IPS-15b (cell line): ENCODE data around the gene HTRA1.

Experiments
- H3K27me3 ChIP-seq: one replicate; pipeline ENCODE4 v1.6.1; 2013; ENCODE audit warnings: low read length; ENCODE audit not compliant: control insufficient read depth, insufficient read depth
- H3K36me3 ChIP-seq: one replicate; pipeline ENCODE4 v1.6.1; 2013; ENCODE audit warnings: low read length; ENCODE audit not compliant: control insufficient read depth, insufficient read depth
- H3K4me1 ChIP-seq: one replicate; pipeline ENCODE4 v1.6.1; 2013; ENCODE audit warnings: mild to moderate bottlenecking, low read length; ENCODE audit not compliant: control insufficient read depth, insufficient read depth
- H3K4me3 ChIP-seq: one replicate; pipeline ENCODE4 v1.5.1; 2013; ENCODE audit warnings: low read depth, low read length
- H3K9ac ChIP-seq: one replicate; pipeline ENCODE4 v1.6.1; 2013; ENCODE audit warnings: low read depth, mild to moderate bottlenecking, low read length
- H3K9me3 ChIP-seq: one replicate; pipeline ENCODE4 v1.6.1; 2013; ENCODE audit warnings: mild to moderate bottlenecking, low read length; ENCODE audit not compliant: control insufficient read depth, insufficient read depth

The HTRA1 gene

DNA sequence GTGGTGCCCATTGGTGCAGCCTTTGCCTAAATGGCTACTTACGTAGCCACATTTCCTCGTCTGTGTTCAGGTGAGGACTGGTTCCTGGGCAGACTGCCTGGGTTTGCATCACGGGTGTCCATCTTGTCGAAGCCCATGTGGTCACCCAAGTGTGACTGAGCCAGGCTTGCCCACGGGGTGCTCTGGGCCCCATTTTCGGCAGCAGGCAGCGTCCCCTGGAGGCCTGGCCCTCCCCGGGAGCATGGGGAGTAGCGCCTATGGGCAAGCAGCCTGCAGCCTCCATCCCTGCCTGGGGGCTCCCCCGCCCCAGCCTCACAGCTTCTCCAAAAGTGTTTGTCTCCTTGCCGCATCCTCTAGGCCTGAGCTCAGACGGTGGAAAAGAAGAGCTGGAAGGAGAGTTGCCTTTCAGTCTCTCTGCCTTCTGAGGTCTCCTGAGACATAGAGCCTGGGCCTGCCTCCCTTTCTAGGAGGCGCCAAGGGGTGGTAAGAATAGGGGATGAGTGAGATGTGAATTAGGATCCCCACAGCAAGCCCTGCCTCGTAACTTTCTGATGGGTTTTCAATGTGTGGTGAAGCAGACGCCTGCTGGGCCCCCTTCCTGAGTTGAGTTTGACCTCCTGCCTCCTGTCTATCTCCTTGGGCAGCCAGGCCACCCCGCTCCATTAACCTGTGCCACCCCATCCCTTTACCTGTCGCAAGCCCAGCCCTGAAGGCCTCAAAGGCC is 42.7 kb downstream of the HTRA1 start:
- Histone ChIP-seq H3K4me1 (no peaks in the 10 kb centered on the region), H3K36me3 (no peaks in the 10 kb centered on the region), H3K9ac (no peak overlapping the region), H3K27me3 (no peaks in the 10 kb centered on the region), H3K4me3 (no peak overlapping the region), H3K9me3 (no peaks in the 10 kb centered on the region)

DNA sequence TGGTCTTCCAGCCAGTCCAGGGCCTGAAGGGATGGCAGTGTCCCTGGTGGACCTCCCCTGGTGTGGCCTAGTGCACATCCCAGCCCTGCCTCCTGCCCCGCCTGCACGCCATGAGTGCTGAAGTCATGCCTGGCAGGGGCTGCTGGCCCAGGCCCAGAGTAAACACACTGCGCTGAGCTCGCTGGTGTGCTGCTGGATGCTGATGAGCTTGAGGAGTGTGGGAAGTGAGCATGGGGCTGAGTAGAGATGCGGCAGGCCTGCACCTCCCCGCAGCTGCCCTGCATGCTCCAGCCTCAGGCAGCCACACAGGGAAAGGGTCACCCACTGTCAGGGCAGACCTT is 43.2 kb downstream of the HTRA1 start:
- Histone ChIP-seq H3K9me3 (no peaks in the 10 kb centered on the region), H3K36me3 (no peaks in the 10 kb centered on the region), H3K9ac (no peak overlapping the region), H3K4me1 (no peaks in the 10 kb centered on the region), H3K27me3 (no peaks in the 10 kb centered on the region), H3K4me3 (no peak overlapping the region)

DNA sequence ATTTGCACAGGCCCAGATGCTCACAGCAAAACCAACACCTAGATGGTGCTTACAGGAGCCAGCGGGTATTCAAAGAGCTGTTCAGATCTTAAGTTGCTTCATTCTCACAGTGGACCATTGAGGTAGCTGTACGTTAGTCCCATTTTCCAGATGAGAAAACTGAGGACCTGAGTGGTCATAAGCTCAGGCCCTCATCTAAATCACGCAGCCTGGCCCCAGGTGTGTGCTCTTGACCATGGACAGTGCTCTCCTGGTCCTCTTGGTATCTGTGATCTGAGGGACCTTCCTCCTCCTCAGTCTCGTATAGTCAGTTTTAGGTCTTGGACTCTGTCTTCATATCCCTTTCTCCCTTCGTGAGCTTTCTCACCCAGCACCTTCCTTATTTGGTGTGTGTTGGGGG is 43.7 kb downstream of the HTRA1 start:
- H3K27me3 ChIP-seq, result no peaks in the 10 kb centered on the region

DNA sequence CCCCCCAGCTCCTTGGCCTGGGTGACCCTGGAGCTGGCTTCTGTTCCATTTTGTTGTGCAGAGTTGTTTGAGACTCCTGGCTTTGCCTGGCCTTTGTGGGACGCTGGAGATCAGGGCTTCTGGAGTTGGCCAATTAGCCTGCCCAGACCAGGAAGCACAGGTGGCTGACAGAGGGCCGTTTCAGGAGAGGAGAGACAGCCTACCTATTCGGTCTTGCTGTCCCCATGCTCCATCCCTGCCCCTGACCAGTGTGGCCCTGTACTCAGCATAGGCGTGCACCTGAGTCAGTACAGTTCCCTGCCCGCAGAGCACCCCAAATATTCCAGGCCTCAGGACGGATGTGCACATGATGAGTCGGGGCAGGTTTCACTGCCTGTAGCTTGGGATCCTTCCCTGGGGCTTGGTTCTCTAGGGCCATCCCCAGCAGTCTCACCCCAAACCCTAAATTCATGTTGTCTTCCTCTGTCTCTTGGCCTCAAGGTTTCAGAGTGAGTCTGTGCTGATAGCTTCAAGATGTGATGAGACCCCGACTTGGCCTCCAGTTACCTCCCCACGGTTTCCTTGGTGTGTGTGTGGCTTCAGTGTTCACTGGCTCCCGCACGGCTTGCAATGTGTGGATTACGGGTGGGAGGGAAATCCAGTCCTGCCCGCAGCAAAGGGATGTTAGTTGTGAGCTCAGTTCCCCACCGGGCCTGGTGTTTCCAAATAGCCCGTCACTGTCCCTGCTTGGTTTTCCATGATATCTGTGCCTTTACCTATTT is 44.7 kb downstream of the HTRA1 start:
- Histone ChIP-seq H3K9me3 (no peaks in the 10 kb centered on the region), H3K4me3 (no peak overlapping the region), H3K4me1 (no peaks in the 10 kb centered on the region), H3K27me3 (no peaks in the 10 kb centered on the region), H3K9ac (no peak overlapping the region), H3K36me3 (no peaks in the 10 kb centered on the region)

More for the DNA sequence above, 43.7 kb downstream of the HTRA1 start:
- no peaks in the 10 kb centered on the region for H3K9me3 ChIP-seq
- no peaks in the 10 kb centered on the region for H3K4me1 ChIP-seq
- no peaks in the 10 kb centered on the region for H3K36me3 ChIP-seq
- H3K9ac ChIP-seq, result no peak overlapping the region
- H3K4me3 ChIP-seq, result no peak overlapping the region

DNA sequence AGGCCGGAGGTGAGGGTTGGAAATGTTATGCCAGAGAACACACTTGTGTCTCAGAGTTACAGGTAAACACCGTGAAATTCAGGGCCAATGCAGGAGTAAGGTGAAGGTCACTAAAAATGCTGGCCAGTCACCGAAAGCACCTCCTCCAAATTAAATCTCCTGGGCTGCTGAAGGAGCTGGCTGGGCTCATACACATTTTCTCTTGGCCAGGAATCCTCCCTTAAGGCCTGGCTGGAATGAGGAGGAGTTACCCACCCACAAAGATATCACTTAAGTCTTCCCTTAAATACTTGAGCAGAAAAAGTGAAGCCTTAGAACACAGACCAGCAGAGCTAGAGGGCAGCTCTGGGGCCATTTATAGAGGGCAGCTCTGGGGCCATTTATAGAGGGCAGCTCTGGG is 46.3 kb downstream of the HTRA1 start:
- no peak overlapping the region for H3K9ac ChIP-seq
- no peaks in the 10 kb centered on the region for H3K27me3 ChIP-seq
- no peaks in the 10 kb centered on the region for H3K4me1 ChIP-seq
- H3K36me3 ChIP-seq, result no peaks in the 10 kb centered on the region
- no peak overlapping the region for H3K4me3 ChIP-seq
- H3K9me3 ChIP-seq, result no peaks in the 10 kb centered on the region

DNA sequence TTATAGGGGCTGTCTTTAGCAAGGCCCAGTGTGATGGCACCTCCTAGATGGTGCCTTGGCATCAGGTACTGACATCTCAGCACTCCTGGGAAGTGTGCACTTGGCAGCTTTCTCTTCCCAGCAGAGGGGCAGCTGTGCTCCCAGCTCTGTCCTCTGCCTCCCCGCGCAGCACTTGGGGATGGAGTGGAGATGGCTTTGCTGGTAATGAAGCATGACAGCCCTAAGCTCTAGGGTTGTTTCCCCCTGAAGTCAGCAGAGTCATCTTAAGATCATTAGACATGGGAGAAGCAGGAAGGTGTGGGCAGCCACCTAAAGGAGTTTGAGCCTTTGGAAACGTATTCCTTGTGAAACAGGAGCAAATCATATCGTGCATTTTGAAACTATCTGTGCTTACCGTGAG is 46.7 kb downstream of the HTRA1 start:
- H3K4me3 ChIP-seq, result no peak overlapping the region
- no peaks in the 10 kb centered on the region for H3K27me3 ChIP-seq
- H3K9me3 ChIP-seq, result no peaks in the 10 kb centered on the region
- H3K9ac ChIP-seq, result no peak overlapping the region
- no peaks in the 10 kb centered on the region for H3K4me1 ChIP-seq
- no peaks in the 10 kb centered on the region for H3K36me3 ChIP-seq

DNA sequence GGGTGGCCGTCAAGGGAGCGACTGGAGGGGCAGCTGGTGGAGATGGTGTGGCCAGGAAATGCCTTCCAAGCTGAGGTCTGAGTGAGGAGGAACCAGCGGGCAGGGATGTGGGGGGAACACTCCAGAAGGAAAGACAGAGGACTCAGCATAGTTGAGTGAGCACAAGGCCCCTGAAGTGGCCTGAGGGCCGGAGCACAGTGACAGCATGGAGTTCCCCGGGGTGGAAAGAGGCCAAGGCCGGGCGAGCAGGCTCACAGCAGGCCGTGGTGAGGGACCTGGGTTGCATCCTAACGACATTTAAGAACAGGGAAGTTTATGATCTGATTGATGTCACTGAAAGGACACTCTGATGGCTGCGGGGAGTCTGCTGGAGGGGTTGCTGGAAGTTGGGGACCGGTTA is 48.0 kb downstream of the HTRA1 start:
- H3K36me3 ChIP-seq, result no peaks in the 10 kb centered on the region
- no peaks in the 10 kb centered on the region for H3K4me1 ChIP-seq
- H3K27me3 ChIP-seq, result no peaks in the 10 kb centered on the region
- H3K4me3 ChIP-seq, result no peak overlapping the region
- no peak overlapping the region for H3K9ac ChIP-seq
- no peaks in the 10 kb centered on the region for H3K9me3 ChIP-seq

DNA sequence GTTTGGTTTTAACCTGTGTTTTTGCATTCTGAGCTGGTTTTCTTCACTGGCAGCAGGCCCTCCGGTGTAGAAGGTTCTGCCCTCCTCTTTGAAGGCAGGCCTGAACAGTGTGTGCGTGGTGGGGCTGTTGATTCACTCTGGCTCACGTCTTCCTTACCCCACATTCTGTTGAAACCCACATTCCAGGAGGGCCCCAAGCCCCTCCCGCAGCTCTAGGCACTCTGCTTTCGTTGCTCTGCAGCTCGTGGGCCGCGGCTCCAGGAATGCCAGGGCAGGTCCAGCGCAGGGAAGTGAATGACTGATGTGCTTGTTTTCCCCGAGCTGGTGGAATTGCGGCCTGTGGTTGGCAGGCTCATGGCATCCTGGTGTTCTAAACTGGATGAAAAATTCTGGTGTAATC is 49.0 kb downstream of the HTRA1 start:
- Histone ChIP-seq H3K27me3 (no peaks in the 10 kb centered on the region), H3K4me1 (no peaks in the 10 kb centered on the region), H3K9me3 (no peaks in the 10 kb centered on the region), H3K9ac (no peak overlapping the region), H3K36me3 (no peaks in the 10 kb centered on the region), H3K4me3 (no peak overlapping the region)

DNA sequence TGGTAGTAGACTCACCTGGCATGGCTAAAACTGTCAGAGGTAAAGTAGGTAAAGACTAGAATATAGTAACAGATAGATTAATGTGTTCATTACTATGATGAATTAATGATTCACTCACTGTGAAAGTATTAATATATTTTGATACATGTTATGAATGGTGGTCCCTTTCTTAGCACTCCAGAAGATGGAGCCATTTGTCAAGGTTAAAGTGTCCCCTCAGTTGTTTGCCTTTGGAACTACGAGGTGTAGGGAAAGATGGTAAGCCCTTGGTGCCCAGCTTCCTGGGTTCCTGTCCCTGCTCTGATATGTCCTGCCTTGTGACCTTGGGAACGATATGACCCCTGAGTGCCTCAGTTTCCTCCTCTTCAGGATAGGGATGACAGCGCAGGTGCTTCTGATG is 49.4 kb downstream of the HTRA1 start:
- Histone ChIP-seq H3K4me3 (no peak overlapping the region), H3K4me1 (no peaks in the 10 kb centered on the region), H3K9ac (no peak overlapping the region), H3K36me3 (no peaks in the 10 kb centered on the region), H3K9me3 (no peaks in the 10 kb centered on the region), H3K27me3 (no peaks in the 10 kb centered on the region)

DNA sequence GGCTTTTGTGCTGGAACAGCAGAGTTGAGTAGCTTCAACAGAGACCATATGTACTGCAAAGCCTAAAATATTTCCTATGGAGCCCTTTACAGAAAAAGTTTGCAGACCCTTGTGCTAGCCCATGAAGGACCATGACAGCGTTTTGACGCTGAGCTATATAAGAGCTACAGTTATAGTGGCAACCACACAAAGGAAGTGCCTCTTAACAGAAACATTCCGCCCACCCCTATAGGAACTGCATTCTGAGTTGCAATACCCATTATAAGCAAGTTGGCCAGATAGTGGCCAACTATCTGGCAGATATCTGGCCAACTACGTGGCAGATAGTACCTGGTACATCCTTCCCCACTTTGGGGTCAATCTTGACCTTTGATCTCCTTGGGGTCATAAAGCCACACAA is 51.7 kb downstream of the HTRA1 start:
- H3K36me3 ChIP-seq, result no peaks in the 10 kb centered on the region
- H3K27me3 ChIP-seq, result no peaks in the 10 kb centered on the region
- H3K4me1 ChIP-seq, result no peaks in the 10 kb centered on the region
- H3K9me3 ChIP-seq, result no peaks in the 10 kb centered on the region
- H3K4me3 ChIP-seq, result no peak overlapping the region
- no peak overlapping the region for H3K9ac ChIP-seq

DNA sequence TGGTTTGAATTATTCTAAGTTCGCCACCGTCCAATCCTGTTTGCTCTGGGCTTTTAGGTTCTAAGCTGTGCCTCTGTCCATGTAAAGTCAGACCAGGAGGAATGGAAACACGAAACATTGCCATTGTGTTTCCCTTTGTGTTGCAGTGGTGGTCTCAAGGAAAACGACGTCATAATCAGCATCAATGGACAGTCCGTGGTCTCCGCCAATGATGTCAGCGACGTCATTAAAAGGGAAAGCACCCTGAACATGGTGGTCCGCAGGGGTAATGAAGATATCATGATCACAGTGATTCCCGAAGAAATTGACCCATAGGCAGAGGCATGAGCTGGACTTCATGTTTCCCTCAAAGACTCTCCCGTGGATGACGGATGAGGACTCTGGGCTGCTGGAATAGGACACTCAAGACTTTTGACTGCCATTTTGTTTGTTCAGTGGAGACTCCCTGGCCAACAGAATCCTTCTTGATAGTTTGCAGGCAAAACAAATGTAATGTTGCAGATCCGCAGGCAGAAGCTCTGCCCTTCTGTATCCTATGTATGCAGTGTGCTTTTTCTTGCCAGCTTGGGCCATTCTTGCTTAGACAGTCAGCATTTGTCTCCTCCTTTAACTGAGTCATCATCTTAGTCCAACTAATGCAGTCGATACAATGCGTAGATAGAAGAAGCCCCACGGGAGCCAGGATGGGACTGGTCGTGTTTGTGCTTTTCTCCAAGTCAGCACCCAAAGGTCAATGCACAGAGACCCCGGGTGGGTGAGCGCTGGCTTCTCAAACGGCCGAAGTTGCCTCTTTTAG is 52.9 kb downstream of the HTRA1 start:
- H3K36me3 ChIP-seq, result no peaks in the 10 kb centered on the region
- no peak overlapping the region for H3K9ac ChIP-seq
- H3K4me3 ChIP-seq, result no peak overlapping the region
- no peaks in the 10 kb centered on the region for H3K4me1 ChIP-seq
- no peaks in the 10 kb centered on the region for H3K9me3 ChIP-seq
- H3K27me3 ChIP-seq, result no peaks in the 10 kb centered on the region

DNA sequence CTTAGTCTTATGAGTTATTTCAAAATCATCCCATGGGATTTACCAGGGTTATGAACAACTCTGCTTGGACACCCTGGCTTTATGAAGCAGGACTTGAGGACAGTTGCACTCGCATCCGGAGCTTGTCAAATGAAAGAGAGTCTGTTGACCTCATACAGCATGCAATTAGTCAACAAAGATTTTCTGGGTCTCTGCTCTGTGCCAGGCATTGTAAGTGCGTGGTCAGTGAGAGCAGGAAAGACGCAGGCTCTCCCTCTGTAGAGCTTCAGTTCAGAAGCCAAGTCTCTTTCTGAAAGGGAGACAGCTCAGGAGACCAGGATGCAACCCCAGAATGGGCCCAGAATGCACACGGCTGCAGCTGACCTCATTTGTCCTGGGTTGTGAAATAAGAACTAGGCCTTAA is 53.7 kb downstream of the HTRA1 start:
- Histone ChIP-seq H3K4me3 (no peak overlapping the region), H3K36me3 (no peaks in the 10 kb centered on the region), H3K4me1 (no peaks in the 10 kb centered on the region), H3K9me3 (no peaks in the 10 kb centered on the region), H3K27me3 (no peaks in the 10 kb centered on the region), H3K9ac (no peak overlapping the region)
